Immature natural killer cell (primary cell): ENCODE measurements around the gene RANBP3. TPM values are rescaled to one million over a fixed set of nuclear protein-coding genes. Genes with fewer than 3 reads are reported as not detected.

Experiments
- DNase-seq, 3 donors: peaks; one replicate each; pipeline ENCODE4 v3.0.0; 2022; ENCODE audit warnings: mixed read lengths in 1 of 3
- H3K27ac Mint-ChIP-seq, 6 donors: one replicate each; pipeline ENCODE4 v1.8.0; 2020; ENCODE audit warnings: mixed read lengths in 6 of 6, mild to moderate bottlenecking in 5 of 6, inconsistent platforms in 4 of 6, moderate library complexity in 3 of 6
- H3K27me3 Mint-ChIP-seq, 3 donors: one replicate each; pipeline ENCODE4 v1.8.0; 2020 to 2021; ENCODE audit warnings: low read depth in 3 of 3, mild to moderate bottlenecking in 3 of 3, mixed read lengths in 3 of 3, moderate library complexity in 3 of 3, inconsistent platforms in 1 of 3
- H3K36me3 Mint-ChIP-seq, 3 donors: one replicate each; pipeline ENCODE4 v1.8.0; 2020; ENCODE audit warnings: mixed read lengths in 3 of 3, inconsistent platforms in 2 of 3, mild to moderate bottlenecking in 2 of 3
- H3K4me1 Mint-ChIP-seq, 2 donors: one replicate each; pipeline ENCODE4 v1.8.0; 2020; ENCODE audit warnings: inconsistent platforms in 2 of 2, mild to moderate bottlenecking in 2 of 2, mixed read lengths in 2 of 2, moderate library complexity in 1 of 2
- H3K4me3 Mint-ChIP-seq, 5 donors: one replicate each; pipeline ENCODE4 v1.8.0; 2020; ENCODE audit warnings: mild to moderate bottlenecking in 5 of 5, mixed read lengths in 5 of 5, inconsistent platforms in 3 of 5, moderate library complexity in 3 of 5
- H3K9me3 Mint-ChIP-seq, 6 donors: one replicate each; pipeline ENCODE4 v1.8.0; 2020; ENCODE audit warnings: mild to moderate bottlenecking in 6 of 6, mixed read lengths in 6 of 6, inconsistent platforms in 4 of 6, moderate library complexity in 3 of 6
- polyA plus RNA-seq, 3 donors: library from polyadenylated mRNA; unstranded; fragments of 300-500 nt; fragmentation: Illumina TruSeq; gene quantifications; one replicate each; pipeline ENCODE4 v1.2.3, GENCODE V29; 2021

RANBP3 gene
- polyA plus RNA-seq, 3 donors from 2014 or later = 3.2 to 14.5 (median 4.4) TPM

DNA sequence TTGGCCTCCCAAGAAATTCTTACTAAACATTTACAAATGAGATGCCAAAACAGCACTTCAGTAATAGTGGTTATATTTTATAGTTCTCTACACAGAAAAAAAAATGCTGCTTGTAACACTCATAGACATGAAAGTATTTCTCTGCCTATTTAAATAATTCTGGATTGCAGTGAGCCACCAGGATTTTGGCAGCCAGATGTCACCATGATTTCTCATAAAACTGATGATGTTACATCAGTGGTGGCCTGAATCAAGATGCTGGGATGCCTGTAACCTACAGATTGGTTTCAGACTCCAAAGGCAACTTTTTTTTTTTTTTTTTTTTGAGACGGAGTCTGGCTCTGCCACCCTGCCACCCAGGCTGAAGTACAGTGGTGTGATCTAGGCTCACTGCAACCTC, 66.6 kb downstream of the RANBP3 start:
- Mint-ChIP-seq H3K36me3 (peaks cover 0 to 3% (median 0%) of the 10 kb centered on the region in 3 donors), H3K9me3 (no peaks in the 10 kb centered on the region), H3K27me3 (peaks cover 0 to 2% (median 0%) of the 10 kb centered on the region in 3 donors), H3K4me1 (peaks cover 4 to 8% of the 10 kb centered on the region in 2 donors), H3K27ac (no peak overlapping the region), H3K4me3 (no peak overlapping the region)
- DNase-seq = no peak

DNA sequence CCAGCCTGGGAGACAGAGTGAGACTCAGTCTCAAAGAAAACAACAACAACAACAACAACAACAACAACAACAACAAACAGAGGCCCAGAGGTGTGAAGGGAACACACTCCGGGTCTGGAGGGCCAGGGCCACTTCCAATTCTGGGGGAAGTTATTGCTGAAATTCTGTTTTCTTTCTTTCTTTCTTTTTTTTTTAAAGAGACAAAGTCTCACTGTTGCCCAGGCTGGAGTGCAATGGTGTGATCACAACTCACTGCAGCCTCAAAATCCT, 67.4 kb downstream of the RANBP3 start:
- H3K27ac Mint-ChIP-seq = no peak overlapping the region
- peaks cover 0 to 3% (median 0%) of the 10 kb centered on the region in 3 donors for H3K36me3 Mint-ChIP-seq
- H3K4me3 Mint-ChIP-seq = no peak overlapping the region
- DNase-seq = no peak
- no peaks in the 10 kb centered on the region for H3K9me3 Mint-ChIP-seq
- peaks cover 12 to 14% of the 10 kb centered on the region in 2 donors for H3K4me1 Mint-ChIP-seq
- no peaks in the 10 kb centered on the region for H3K27me3 Mint-ChIP-seq

DNA sequence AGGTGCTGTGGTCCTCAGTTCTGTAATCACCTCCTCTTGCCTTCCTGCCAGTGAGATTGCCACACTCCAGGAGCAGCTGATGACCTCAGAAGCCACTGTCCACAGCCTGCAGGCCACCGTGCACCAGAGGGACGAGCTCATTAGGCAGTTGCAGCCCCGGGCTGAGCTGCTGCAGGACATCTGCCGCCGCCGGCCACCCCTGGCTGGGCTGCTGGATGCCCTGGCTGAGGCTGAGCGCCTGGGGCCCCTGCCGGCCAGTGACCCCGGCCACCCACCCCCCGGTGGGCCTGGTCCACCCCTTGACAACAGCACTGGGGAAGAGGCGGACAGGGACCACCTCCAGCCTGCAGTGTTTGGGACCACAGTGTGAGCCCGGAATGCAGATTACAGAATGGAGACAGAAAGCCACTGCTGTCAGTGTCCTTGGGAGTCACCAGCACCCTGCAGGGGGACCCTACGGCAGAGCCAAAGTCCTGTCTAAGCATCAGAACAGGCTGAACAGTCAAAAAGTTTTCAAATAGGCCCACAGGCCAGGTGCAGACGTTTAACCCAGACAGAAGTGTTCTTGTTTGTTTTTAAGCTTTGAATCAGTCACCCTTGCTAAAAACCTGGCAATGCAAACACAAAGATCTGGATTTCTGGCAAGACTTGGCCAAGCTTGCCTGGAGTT, 69.0 kb downstream of the RANBP3 start:
- H3K9me3 Mint-ChIP-seq = no peaks in the 10 kb centered on the region
- H3K36me3 Mint-ChIP-seq = peaks cover 0 to 3% (median 0%) of the 10 kb centered on the region in 3 donors
- H3K4me3 Mint-ChIP-seq = no peak overlapping the region
- H3K4me1 Mint-ChIP-seq = peaks cover 12 to 17% of the 10 kb centered on the region in 2 donors
- no peak for DNase-seq
- H3K27me3 Mint-ChIP-seq = peaks cover 6 to 7% (median 7%) of the 10 kb centered on the region in 3 donors
- no peak overlapping the region for H3K27ac Mint-ChIP-seq

DNA sequence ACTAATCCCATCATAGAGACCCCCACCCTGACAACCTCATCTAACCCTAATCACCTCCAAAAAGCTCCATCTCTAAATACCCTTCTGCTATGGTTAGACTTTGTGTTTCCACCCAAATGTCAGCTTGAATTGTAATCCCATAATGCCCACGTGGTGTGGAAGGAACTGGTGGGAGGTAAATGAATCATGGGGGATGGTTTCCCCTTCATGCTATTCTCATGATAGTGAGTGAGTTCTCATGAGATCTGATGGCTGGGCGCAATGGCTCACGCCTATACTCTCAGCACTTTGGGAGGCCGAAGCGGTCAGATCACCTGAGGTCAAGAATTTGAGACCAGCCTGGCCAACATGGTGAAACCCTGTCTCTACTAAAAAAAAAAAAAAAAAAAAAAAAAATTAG, 70.7 kb downstream of the RANBP3 start:
- DNase-seq = no peak
- H3K4me1 Mint-ChIP-seq = peaks cover 26 to 29% of the 10 kb centered on the region in 2 donors
- peaks cover 0 to 3% (median 0%) of the 10 kb centered on the region in 3 donors for H3K36me3 Mint-ChIP-seq
- H3K4me3 Mint-ChIP-seq = peak overlapping the region; percentile 13 to 57 (median 40)
- no peaks in the 10 kb centered on the region for H3K9me3 Mint-ChIP-seq
- peaks cover 10 to 19% (median 13%) of the 10 kb centered on the region in 3 donors for H3K27me3 Mint-ChIP-seq
- H3K27ac Mint-ChIP-seq = peak overlapping the region in 2 of 6 donors; percentile 42 to 62

DNA sequence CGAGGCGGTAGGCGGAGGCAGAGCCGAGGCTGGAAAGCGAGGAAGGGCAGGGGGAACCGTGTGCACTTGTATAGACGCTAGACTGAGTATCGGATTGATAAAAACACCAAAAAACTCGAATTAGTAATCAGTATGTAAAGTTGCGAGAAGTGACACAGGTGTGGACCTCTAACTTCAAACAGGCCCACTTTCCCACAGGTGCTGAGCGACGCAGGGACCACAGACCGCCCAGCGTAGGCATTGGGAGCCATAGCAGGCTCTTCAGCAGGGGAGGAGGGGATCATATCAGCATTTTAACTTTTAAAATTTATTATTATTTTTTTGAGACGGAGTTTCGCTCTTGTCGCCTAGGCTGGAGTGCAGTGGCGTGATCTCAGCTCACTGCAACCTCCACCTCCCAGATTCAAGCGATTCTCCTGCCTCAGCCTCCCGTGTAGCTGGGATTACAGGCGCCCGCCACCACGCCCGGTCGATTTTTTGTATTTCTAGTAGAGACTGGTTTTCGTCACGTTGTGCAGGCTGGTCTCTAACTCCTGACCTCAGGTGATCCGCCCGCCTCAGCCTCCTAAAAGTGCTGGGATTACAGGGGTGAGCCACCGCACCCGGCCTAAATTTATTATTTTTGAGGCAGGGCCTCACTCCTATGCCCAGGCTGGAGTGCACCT, 72.7 kb downstream of the RANBP3 start:
- H3K4me3 Mint-ChIP-seq = peak overlapping the region; percentile 92 to 98 (median 95)
- peak overlapping the region; percentile 7 to 99 (median 56) for H3K27ac Mint-ChIP-seq
- peaks cover 34 to 36% of the 10 kb centered on the region in 2 donors for H3K4me1 Mint-ChIP-seq

DNA sequence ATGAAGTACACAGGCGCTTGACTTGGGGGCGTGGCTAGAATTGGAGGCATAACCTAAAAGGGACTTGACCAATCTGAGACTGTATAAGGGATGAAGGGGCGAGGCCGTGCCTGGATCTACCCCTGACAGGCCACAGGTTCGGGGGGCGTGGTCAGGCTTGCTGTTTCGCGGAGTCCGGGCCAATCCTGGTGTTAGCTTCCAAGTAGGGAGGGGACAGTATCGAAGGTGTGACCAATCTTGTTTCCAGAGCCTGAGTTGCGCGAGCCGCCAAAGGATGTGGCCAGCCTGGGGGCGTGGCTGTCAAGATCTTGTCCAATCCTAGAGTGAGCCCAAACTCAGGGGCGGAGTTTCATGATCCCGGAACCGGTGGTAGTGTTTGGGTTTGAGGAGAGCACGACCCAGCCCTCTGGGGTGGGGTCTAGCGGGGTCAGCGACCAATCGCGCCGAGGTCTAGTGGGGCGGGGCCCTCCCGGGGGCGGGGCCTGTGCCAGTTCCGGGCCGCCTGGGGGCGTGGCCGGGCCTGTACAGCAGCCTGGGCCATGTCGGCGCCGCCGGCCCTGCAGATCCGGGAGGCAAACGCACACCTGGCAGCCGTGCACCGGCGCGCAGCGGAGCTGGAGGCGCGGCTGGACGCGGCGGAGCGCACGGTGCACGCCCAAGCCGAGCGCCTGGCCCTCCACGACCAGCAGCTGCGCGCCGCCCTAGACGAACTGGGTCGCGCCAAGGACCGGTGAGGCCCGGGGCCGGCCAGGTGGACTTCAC, 73.4 kb downstream of the RANBP3 start, which contains the start of gene VMAC:
TSS of gene VMAC (plus strand) at position 521 of the 762 bp plus-strand sequence. CDS start at position 540, 19 bp downstream.
- Mint-ChIP-seq H3K36me3 (no peaks in the 10 kb centered on the region), H3K27me3 (peaks cover 11 to 19% (median 15%) of the 10 kb centered on the region in 3 donors), H3K27ac (peak within 1 kb of the TSS; percentile 98 to 99 (median 99)), H3K9me3 (no peaks in the 10 kb centered on the region), H3K4me1 (peaks cover 37 to 40% of the 10 kb centered on the region in 2 donors), H3K4me3 (peak within 1 kb of the TSS; percentile 92 to 98 (median 95))
- peak; percentile 100 for DNase-seq

More for the DNA sequence above, 72.7 kb downstream of the RANBP3 start:
- no peaks in the 10 kb centered on the region for H3K9me3 Mint-ChIP-seq
- peaks cover 11 to 19% (median 15%) of the 10 kb centered on the region in 3 donors for H3K27me3 Mint-ChIP-seq
- DNase-seq = no peak
- peaks cover 0 to 3% (median 0%) of the 10 kb centered on the region in 3 donors for H3K36me3 Mint-ChIP-seq

DNA sequence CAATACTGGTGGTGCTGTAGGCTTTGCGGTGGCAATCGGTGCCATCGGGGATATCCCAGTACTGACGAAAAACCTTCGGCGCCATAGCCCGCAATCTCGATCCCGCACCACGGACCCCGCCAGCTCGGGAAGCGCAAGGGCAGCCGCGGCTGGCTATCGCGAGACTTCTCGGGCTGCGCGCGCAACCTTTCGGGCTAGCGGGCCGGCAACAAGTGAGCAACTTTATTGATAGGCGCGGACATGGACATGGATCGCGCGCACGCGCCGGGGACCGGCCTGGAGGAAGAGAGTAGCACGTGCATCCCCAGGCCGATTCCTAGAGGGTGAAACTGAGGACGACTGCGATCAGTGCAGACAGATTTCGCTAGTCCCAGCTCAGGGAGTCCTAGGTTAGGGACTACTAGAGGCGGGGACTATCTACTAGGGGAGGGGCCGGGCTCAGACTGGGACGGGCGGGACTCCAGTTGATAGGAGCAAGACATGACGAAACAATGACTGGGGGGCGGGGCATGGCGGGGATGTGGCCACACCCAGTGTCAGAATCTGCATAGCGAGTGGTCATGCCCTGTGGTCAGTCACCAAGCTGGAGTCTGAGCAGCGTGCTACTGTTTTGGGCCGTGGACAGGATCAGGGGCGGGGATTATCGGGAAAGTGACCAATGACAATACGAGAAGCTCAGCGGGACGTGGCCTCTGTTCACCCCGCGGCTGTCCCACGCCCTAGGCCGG, 74.2 kb downstream of the RANBP3 start, which contains the start of gene NDUFA11:
TSS of gene NDUFA11 (minus strand) at position 167 of the 728 bp plus-strand sequence. CDS start at position 85, 82 bp downstream.
- H3K27me3 Mint-ChIP-seq = peaks cover 11 to 19% (median 15%) of the 10 kb centered on the region in 3 donors
- peak within 1 kb of the TSS; percentile 92 to 98 (median 95) for H3K4me3 Mint-ChIP-seq
- no peaks in the 10 kb centered on the region for H3K36me3 Mint-ChIP-seq
- peak; percentile 95 to 97 (median 97) for DNase-seq
- no peaks in the 10 kb centered on the region for H3K9me3 Mint-ChIP-seq
- H3K4me1 Mint-ChIP-seq = peaks cover 35 to 40% of the 10 kb centered on the region in 2 donors
- H3K27ac Mint-ChIP-seq = peak within 1 kb of the TSS; percentile 98 to 99 (median 99)

DNA sequence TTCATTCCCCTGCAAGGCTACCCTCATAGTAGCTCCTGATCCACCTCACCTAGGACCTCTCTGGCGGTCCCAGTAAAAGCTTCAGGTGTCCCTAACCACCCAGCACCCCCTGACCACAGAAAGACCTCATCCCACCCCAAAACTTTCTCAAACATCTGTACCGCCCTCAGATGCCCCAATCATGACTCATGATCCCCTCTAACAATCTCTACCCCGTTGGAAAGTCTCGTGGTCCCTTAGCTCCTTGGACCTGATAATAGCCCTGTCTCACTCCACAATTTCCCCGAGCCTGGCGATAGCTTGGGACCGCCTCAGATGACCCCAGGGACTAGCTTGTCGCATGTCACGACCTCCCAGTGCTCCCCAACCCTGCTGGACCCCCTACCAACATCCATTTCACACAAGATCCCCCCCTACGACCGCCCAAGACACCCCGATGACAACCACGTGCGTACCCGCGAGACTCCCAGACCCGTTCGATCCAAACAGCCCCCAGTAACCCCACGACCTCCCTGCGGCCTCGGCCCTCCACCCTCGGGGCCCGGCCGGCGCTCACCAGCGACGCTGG, 74.8 kb downstream of the RANBP3 start:
- Mint-ChIP-seq H3K27me3 (peaks cover 11 to 19% (median 15%) of the 10 kb centered on the region in 3 donors), H3K4me1 (peaks cover 35 to 40% of the 10 kb centered on the region in 2 donors), H3K9me3 (no peaks in the 10 kb centered on the region), H3K36me3 (no peaks in the 10 kb centered on the region), H3K27ac (peak overlapping the region; percentile 98 to 99 (median 99)), H3K4me3 (peak overlapping the region; percentile 92 to 98 (median 95))
- no peak for DNase-seq

DNA sequence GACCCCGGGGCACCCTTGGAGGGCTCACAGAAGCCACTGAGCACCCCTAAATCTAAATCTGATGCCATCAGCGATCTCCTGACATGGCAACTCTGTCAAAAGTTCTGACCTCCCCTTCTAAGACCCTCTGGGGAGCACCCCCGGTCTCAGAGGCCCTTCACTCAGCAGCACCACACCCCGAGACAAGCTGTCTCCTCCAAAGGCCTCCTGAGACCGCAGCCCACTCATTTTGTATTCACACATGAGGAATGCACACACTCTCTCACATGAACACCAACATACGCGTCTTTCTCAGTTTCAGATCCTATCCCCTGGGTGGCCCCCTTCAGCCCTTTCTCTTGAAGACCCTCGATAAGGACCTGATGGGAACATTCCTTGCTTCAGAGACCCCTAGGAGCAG, 77.0 kb downstream of the RANBP3 start:
- Mint-ChIP-seq H3K4me3 (peak overlapping the region in 4 of 5 donors; percentile 40 to 52 (median 46)), H3K27me3 (peaks cover 11 to 19% (median 15%) of the 10 kb centered on the region in 3 donors), H3K27ac (peak overlapping the region in 2 of 6 donors; percentile 21 to 24), H3K36me3 (no peaks in the 10 kb centered on the region), H3K9me3 (no peaks in the 10 kb centered on the region), H3K4me1 (peaks cover 28 to 29% of the 10 kb centered on the region in 2 donors)
- DNase-seq = no peak

DNA sequence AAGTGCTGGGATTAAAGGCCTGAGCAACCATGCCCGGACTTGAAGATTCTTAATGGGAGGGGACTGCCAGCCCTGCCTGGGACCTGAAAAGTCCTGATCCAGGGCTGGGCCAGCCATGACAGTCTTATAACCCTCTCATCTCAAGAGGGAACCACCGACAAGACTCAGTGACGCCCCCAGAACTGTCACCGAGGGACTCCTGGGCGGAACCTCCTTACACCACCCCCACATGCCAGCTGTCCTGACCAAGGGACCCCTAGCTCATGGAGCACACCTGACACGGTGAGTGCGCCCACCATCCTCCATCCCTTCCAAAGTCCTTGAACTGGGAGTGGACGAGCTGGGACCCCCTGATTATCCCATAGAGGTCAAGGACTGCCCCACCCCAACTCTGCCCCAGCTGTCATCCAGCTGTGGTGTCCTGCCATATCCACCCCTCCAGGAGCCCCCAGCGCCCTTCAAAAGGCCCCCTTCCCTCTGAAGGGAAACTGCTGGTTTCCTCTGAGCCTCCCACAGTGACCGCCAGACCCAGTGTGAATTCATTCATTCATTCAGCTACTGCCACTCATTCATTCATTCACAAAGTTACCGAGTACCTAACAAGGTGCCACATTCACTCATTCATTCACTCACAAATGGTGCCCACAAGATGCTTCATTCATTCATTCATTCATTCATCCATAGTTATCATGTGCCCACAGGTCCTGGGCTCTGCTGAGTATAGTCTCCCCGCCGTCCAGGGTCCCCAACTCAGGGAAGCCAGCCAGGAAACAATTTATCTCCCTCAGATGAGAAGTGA, 78.0 kb downstream of the RANBP3 start:
- peaks cover 0 to 3% (median 0%) of the 10 kb centered on the region in 3 donors for H3K36me3 Mint-ChIP-seq
- peaks cover 25 to 26% of the 10 kb centered on the region in 2 donors for H3K4me1 Mint-ChIP-seq
- no peaks in the 10 kb centered on the region for H3K9me3 Mint-ChIP-seq
- peak overlapping the region in 1 of 5 donors; percentile 29 for H3K4me3 Mint-ChIP-seq
- DNase-seq = no peak
- H3K27me3 Mint-ChIP-seq = peaks cover 11 to 19% (median 15%) of the 10 kb centered on the region in 3 donors
- H3K27ac Mint-ChIP-seq = no peak overlapping the region

DNA sequence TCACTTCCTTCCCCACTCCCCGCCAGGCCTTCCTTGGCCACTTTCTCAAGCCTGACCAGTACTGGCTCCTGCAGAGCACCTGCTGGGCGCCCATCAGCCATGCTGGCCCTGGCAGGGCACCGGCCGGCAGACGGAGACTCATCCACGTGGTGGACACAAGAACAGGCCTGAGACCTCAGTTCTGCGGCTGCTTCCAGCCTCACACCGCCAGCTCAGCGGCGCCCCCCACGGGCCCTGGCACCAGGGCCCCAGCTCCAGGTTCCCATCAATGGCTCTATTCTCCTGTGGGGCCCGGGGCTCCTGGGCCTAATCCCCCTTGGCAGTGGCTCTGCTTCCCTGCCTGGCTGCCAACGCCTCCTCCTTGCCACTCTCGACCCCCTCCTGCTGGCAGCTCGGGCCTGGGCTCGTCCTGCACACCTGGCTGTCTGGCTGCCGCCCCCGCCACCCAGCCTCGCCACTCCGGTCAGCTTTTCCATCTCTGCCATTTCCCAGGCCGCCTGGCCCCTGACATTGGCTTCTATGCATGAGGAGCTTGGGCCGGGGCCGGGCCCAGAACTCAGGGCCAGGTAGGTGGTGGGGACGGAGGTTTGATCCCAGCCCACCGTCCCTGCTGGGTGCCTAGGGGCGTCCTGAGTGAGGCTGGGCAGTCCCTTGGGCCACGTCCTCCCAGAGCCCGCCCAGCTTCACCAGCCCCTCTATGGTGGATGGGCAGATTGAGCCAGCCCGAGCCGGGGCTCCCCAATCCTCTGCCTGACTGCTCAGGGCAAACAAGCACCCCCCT, 80.6 kb downstream of the RANBP3 start:
- Mint-ChIP-seq H3K27ac (no peak overlapping the region), H3K4me3 (no peak overlapping the region), H3K27me3 (peaks cover 0 to 2% (median 2%) of the 10 kb centered on the region in 3 donors), H3K4me1 (peaks cover 11 to 12% of the 10 kb centered on the region in 2 donors), H3K36me3 (peaks cover 0 to 3% (median 0%) of the 10 kb centered on the region in 3 donors), H3K9me3 (no peaks in the 10 kb centered on the region)
- DNase-seq = no peak
